Peyer's patch (tissue), 4 donors: Measurements from ENCODE around the gene ALDH2.

ENCODE experiments used
- POLR2A ChIP-seq, 2 donors: fragments of 450-650 bp; IDR thresholded peaks; one replicate each; pipeline ENCODE4 v1.5.1; 2017; ENCODE audit warnings: antibody characterized with exemption in 2 of 2, mild to moderate bottlenecking in 2 of 2, moderate library complexity in 2 of 2
- TF ChIP-seq, protein P1 (sequence below), 6 experiments: fragments of 450-650 bp in 4 of 6; fragments of 200-600 bp in 2 of 6; sonication (generic) in 1 of 6; IDR thresholded peaks; one replicate each; pipeline ENCODE4 v1.5.1; 2017 to 2019; ENCODE audit warnings: antibody characterized with exemption in 6 of 6, mild to moderate bottlenecking in 3 of 6, moderate library complexity in 1 of 6

DNA sequence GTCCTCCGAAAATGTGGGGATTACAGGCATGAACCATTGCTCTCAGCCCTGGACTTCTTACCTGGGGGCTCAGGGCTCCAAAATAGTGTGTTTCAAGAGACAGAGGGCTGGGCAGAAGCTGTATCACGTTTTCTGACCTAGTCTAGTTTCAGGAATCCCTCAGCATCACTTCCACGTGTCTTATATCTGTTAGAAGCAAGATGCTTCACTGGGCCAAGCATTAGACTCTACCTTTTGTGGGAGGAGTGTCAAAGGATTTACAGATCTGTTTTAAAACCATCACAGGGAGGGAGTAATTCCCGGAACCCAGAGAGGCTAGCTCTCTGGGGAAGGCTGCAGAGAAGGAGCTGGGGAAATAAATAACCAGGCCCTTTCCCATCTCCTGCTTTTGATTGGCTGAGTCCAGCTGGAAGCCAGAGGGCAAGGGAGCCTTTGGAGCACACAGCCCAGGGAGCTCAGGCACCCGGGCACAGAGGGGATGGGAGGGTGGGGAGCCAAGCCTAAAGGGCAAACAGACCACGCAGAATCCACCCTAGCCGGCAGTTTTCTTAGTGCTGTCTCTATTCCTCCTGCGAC is 33.3 kb upstream of the ALDH2 start:
- no peak for TF ChIP-seq POLR2A (IDR thresholded peaks at IDR 0.05)
- TF ChIP-seq, protein P1, sequence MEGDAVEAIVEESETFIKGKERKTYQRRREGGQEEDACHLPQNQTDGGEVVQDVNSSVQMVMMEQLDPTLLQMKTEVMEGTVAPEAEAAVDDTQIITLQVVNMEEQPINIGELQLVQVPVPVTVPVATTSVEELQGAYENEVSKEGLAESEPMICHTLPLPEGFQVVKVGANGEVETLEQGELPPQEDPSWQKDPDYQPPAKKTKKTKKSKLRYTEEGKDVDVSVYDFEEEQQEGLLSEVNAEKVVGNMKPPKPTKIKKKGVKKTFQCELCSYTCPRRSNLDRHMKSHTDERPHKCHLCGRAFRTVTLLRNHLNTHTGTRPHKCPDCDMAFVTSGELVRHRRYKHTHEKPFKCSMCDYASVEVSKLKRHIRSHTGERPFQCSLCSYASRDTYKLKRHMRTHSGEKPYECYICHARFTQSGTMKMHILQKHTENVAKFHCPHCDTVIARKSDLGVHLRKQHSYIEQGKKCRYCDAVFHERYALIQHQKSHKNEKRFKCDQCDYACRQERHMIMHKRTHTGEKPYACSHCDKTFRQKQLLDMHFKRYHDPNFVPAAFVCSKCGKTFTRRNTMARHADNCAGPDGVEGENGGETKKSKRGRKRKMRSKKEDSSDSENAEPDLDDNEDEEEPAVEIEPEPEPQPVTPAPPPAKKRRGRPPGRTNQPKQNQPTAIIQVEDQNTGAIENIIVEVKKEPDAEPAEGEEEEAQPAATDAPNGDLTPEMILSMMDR (IDR thresholded peaks at IDR 0.05): no peak
